Measurements from ENCODE around the gene CABP4.

- TF ChIP-seq CTCF (IDR thresholded peaks at IDR 0.05) (no peak), EZH2 (IDR thresholded peaks at IDR 0.05; ENCODE audit: borderline replicate concordance, insufficient read depth, low read depth, low read length, poor library complexity, severe bottlenecking) (no peak)
These were observed 43.4 kb downstream of the CABP4 start for GRCh38 chr11:67498544-67498972.

All from B cell (primary cell).